ENCODE results near the gene DEPDC5. TPM values are rescaled to one million over a fixed set of nuclear protein-coding genes. Genes with fewer than 3 reads are reported as not detected.

The DEPDC5 gene
- total RNA-seq, 3 donors from 2014 or later = 48.7 to 53.1 (median 49.5) TPM

DNA sequence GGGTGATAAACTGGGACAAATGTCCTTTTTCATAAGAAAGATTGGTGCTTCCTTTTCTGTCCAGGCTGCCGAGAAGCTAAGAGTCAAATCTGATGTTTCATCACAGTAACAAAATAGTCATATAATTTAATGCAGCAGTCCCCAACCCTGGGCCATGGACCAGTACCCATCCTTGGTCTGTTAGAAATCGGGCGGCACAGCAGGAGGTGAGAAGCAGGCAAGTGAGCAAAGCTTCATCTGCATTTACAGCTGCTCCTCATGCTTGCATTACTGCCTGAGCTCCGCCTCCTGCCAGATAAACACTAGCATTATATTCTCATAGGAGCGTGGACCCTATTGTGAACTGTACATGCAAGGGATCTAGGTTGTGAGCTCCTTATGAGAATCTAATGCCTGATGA is 30.1 kb upstream of the DEPDC5 start:
- TF ChIP-seq, protein P1, sequence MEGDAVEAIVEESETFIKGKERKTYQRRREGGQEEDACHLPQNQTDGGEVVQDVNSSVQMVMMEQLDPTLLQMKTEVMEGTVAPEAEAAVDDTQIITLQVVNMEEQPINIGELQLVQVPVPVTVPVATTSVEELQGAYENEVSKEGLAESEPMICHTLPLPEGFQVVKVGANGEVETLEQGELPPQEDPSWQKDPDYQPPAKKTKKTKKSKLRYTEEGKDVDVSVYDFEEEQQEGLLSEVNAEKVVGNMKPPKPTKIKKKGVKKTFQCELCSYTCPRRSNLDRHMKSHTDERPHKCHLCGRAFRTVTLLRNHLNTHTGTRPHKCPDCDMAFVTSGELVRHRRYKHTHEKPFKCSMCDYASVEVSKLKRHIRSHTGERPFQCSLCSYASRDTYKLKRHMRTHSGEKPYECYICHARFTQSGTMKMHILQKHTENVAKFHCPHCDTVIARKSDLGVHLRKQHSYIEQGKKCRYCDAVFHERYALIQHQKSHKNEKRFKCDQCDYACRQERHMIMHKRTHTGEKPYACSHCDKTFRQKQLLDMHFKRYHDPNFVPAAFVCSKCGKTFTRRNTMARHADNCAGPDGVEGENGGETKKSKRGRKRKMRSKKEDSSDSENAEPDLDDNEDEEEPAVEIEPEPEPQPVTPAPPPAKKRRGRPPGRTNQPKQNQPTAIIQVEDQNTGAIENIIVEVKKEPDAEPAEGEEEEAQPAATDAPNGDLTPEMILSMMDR (IDR thresholded peaks at IDR 0.05) = no peak
- DNase-seq (no peak), ATAC-seq (no peak)
- intact Hi-C loops (cut with DNase I, micrococcal nuclease) = no loop called here
- H3K4me3 ChIP-seq = no peak overlapping the region
- no peaks in the 10 kb centered on the region for H3K4me1 ChIP-seq (ENCODE audit: low read depth)
- no peaks in the 10 kb centered on the region for H3K36me3 ChIP-seq (ENCODE audit: low read depth)
- no peaks in the 10 kb centered on the region for H3K9me3 ChIP-seq

DNA sequence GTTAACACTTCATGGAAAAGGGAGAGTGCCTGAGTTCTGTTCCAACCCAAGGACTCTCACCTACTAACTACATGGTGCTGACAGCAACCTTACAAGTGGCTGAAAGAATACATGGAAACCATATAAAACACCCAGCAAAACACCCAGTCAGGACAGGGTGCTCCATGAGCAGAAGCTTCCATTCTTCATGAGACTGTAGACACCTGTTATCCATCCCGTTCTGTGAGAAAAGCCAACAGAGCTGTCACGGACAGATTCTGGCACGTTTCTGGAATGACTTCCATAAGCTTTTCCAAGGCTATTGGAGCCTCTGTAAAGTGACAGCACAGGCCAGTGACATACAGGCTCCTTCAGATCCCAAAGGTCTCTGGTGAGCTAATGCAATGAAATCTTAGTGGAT is 27.1 kb upstream of the DEPDC5 start:
- H3K4me1 ChIP-seq (ENCODE audit: low read depth) = peaks cover 2% of the 10 kb centered on the region
- H3K4me3 ChIP-seq = no peak overlapping the region
- DNase-seq (no peak), ATAC-seq (no peak)
- TF ChIP-seq, protein P1 (IDR thresholded peaks at IDR 0.05) = no peak
- H3K36me3 ChIP-seq (ENCODE audit: low read depth) = no peaks in the 10 kb centered on the region
- H3K9me3 ChIP-seq = no peaks in the 10 kb centered on the region
- intact Hi-C loops (cut with DNase I, micrococcal nuclease) = no loop called here

DNA sequence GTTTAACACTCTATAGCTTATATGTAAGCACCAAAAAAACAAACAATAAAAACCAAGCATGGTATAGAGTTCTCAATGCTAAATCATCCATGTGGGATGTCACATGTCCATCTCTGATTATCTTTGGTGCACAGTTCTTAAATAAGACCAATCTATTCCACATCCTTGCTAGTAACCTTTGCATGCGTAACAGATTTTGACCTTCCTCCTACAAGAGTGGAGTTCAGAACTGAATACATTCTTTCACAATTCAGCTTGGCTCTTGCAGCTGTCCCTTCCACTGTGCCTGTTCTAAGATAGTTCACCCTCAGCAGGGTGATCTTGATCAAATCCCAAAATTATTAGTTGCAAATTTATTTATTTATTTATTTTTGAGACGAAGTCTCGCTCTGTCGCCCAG is 25.0 kb upstream of the DEPDC5 start:
- DNase-seq (no peak), ATAC-seq (no peak)
- no peak overlapping the region for H3K4me3 ChIP-seq
- TF ChIP-seq, protein P1 (IDR thresholded peaks at IDR 0.05) = no peak
- H3K36me3 ChIP-seq (ENCODE audit: low read depth) = no peaks in the 10 kb centered on the region
- peaks cover 13% of the 10 kb centered on the region for H3K4me1 ChIP-seq (ENCODE audit: low read depth)
- no peaks in the 10 kb centered on the region for H3K9me3 ChIP-seq
- intact Hi-C loops (cut with DNase I, micrococcal nuclease) = no loop called here

DNA sequence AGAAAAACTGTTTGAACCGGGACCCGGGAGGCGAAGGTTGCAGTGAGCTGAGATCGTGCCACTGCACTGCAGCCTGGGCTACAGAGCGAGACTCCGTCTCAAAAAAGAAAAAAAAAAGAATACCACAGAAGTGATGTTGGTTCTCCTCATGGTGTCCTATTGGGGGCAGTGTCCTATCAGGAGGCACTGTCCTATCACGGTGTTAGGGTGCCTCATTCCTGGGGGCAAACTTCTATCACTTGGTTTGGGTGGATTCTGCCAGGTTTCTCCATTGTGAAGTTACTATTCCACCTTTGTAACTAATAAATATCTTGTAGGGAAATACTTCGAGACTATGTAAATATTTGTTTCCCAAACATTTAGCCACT is 23.5 kb upstream of the DEPDC5 start:
- no peaks in the 10 kb centered on the region for H3K36me3 ChIP-seq (ENCODE audit: low read depth)
- DNase-seq = no peak
- H3K9me3 ChIP-seq = no peaks in the 10 kb centered on the region
- intact Hi-C loops (cut with DNase I, micrococcal nuclease) = no loop called here
- TF ChIP-seq, protein P1 (IDR thresholded peaks at IDR 0.05) = no peak
- H3K4me3 ChIP-seq = no peak overlapping the region
- no peak for ATAC-seq
- H3K4me1 ChIP-seq (ENCODE audit: low read depth) = peaks cover 13% of the 10 kb centered on the region

DNA sequence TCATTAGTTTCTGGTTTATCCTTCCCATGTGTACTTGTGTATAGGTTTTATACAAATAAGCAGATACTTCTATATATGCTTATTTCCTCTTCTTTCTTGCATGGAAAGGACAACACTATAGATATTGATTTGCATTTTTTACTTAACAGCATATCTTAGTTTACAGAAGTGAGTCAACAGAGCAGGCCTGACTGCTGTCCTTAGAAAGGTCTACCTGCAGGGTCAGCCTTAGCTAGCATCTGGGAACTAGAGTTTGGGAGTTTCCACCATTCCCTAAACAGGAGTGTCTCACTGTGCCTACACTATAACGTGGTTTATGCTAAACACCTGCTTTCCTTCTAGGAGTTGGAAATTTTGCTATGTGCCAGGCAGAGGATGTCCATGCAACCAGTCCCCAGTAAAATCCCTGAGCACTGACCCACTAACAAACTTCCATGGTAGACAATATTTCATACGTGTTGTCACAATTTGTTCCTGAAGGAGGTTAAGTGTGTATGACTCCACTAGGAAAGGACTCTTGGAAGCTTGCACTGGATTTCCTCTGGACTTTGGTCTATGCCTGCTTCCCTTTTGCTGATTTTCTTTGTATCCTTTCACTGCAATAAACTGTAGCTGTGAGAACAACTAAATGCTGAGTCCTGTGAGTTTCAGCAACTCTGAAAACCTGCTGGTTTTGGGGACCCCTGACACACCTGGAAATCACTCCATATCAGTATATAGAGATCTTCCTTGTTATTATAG is 21.6 kb upstream of the DEPDC5 start:
- intact Hi-C loops (cut with DNase I, micrococcal nuclease) = no loop called here
- no peaks in the 10 kb centered on the region for H3K36me3 ChIP-seq (ENCODE audit: low read depth)
- TF ChIP-seq, protein P1 (IDR thresholded peaks at IDR 0.05) = no peak
- ATAC-seq (peak; percentile 94), DNase-seq (peak in 1 of 3 donors; percentile 26)
- H3K4me3 ChIP-seq = no peak overlapping the region
- H3K4me1 ChIP-seq (ENCODE audit: low read depth) = peaks cover 13% of the 10 kb centered on the region
- H3K9me3 ChIP-seq = no peaks in the 10 kb centered on the region
